IPS DF 19.7 (cell line): ENCODE measurements around the gene ZNF366.

Source experiments
- DNase-seq: peaks from one replicate; pipeline ENCODE4 v3.0.0-alpha.2; 2013; ENCODE audit warnings: low read depth, low spot score

The ZNF366 gene

GRCh38 chr5:72465601-72466563, 41.3 kb downstream of the ZNF366 start:
- no peak for DNase-seq

- no peak for DNase-seq
These were observed 42.1 kb downstream of the ZNF366 start for GRCh38 chr5:72465066-72465465.

GRCh38 chr5:72464071-72464470, 43.1 kb downstream of the ZNF366 start:
- no peak for DNase-seq

GRCh38 chr5:72463449-72464052, 43.7 kb downstream of the ZNF366 start:
- no peak for DNase-seq

GRCh38 chr5:72460413-72460812, 46.8 kb downstream of the ZNF366 start:
- DNase-seq = no peak

GRCh38 chr5:72459913-72460312, 47.3 kb downstream of the ZNF366 start:
- DNase-seq = no peak

GRCh38 chr5:72459089-72459661, 48.0 kb downstream of the ZNF366 start:
- DNase-seq = no peak

- no peak for DNase-seq
These were observed 48.8 kb downstream of the ZNF366 start for GRCh38 chr5:72458407-72458806.

- no peak for DNase-seq
These were observed 49.7 kb downstream of the ZNF366 start for GRCh38 chr5:72457491-72457890.

GRCh38 chr5:72456391-72457074, 50.7 kb downstream of the ZNF366 start:
- no peak for DNase-seq

- DNase-seq = no peak
These were observed 51.7 kb downstream of the ZNF366 start for GRCh38 chr5:72455476-72455875.

- no peak for DNase-seq
These were observed 52.2 kb downstream of the ZNF366 start for GRCh38 chr5:72454996-72455395.

- DNase-seq = no peak
These were observed 53.9 kb downstream of the ZNF366 start for GRCh38 chr5:72453246-72453775.

GRCh38 chr5:72452515-72453245, 54.5 kb downstream of the ZNF366 start:
- no peak for DNase-seq

GRCh38 chr5:72451741-72452505, 55.3 kb downstream of the ZNF366 start:
- DNase-seq = no peak

- DNase-seq = no peak
These were observed 58.8 kb downstream of the ZNF366 start for GRCh38 chr5:72448368-72448767.

GRCh38 chr5:72447751-72448150, 59.5 kb downstream of the ZNF366 start:
- DNase-seq = no peak

GRCh38 chr5:72445969-72446368, 61.2 kb downstream of the ZNF366 start:
- DNase-seq = no peak

GRCh38 chr5:72443883-72444282, 63.3 kb downstream of the ZNF366 start:
- DNase-seq = no peak

GRCh38 chr5:72441862-72442540, 65.2 kb downstream of the ZNF366 start:
- no peak for DNase-seq
